Stimulated activated CD4-positive, alpha-beta T cell treated with anti-CD3 and anti-CD28 coated beads, Interleukin-1b, Interleukin-23, amount 100 ng/mL, for 24 hours (primary cell): ENCODE data around the gene OXLD1.

Experiments
- DNase-seq, 4 experiments: peaks; one replicate each; pipeline ENCODE4 v3.0.0-alpha.2; 2020; ENCODE audit warnings: low read depth in 4 of 4, low spot score in 1 of 4

Gene OXLD1

DNA sequence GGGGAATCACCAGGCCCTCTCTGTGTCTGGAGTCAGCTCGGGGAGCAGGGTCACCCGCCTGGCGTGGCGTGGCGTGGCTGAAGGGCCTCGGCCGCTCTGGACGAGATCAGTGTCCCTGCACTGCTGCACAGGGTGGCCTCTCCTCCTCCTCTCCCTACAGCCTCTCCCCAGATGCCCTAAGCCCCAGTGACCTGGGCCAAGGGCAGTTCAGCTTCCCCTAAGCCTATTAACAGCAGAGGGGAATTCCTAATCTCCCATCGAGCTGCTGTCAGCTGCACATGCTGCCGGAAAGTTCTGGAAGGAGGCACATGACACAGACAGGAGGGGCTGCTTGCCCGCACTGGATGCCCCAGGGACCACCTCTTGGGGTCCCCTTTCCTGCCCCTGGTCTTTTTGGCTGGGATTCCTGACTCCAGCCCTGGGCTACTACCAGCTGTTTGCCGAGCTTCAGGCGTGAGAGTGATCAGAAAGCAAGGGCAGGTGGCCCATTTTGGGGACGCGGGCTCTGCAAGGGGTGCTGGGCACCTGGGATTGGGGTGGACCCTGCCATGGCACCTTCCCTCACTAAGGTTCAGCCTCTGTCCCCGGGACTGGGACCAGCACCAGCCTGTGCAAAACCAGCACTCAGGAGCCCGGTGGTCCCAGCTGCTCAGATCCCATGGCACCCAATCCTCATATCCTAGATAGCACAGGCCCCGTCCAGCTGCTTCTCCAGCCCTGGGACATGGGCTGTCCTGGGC lies 10.9 kb downstream of the OXLD1 start:
- DNase-seq, result no peak

DNA sequence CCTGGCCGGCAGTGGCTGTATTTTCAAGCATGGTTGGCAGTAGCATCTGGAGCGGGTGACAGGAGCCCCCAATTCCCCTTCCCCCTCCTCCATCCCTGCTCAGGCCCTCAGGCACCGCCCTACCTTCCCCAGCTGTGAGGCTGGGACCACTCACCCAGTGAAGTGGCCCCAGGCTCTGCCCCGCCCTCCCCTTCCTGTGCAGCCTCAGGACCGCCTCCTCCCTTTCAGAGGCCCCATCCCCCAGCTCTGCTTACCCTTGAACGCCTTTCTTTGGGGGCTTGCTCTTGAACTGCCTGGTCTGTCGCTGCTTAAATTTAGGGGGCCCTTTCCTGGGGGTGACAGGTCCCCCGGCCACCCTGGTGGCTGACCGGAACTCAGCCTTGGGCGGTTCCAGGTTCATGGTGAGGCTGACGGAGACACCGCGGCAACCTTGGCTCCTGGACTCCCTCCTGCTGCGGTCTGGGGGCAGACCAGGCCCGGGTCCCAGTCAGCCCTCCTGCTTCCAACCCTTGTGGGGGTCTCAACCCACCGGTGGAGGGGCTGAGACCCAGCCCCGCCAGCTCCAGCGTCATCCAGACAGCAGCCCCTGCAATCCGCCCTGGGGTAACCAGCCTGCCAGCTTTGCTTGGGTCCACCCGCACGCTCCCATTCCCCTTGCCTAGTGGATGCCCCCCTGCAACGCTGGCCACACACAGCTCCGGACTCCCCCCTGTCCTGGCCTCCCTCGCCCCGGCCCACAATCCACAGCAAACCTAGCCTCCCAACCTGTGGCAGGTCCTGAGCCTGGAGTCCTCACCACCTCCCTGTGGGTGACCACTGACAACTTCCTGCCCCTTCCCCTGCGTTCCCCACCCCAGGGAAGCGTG lies 13.3 kb downstream of the OXLD1 start:
- DNase-seq, result no peak

DNA sequence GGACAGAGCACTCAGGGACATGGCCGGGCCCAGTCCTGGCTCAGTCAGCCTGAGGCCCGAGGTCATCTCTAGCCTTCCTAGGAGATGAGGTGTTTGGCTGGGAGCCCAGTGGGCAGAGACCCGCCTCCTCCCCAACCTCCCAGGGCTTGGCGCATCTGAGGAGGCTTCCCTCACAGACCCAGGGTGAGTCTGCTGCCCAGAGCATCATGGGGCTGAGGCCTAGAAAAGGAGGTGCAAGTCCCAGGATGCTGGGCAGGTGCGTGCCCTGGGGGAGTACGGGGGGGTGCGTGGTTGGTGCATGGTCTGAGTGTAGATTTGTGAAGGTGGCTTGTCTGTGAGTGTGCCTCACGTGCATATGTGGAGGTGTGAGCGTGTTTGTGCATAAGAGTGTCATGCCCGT lies 14.7 kb downstream of the OXLD1 start:
- no peak for DNase-seq

DNA sequence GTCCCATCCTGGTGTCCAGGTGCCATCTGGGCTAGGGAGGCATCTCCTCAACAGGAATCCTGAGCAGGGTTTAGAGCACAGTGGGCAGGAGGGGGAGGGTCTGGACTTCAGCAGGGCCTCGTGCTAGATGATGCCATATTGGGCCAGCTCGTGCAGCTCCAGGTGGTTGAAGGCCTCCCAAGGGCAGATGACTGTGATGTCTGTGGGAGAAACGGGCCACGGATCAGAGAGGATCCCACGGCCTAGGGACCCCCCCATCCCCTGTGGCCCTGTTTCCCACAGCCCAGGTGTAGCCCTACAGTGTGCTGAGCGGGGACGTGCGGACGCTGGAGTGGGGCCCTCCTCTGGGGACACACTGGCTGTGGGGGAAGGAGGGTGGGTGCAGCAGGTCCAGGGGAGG lies 15.5 kb downstream of the OXLD1 start:
- DNase-seq, result no peak

DNA sequence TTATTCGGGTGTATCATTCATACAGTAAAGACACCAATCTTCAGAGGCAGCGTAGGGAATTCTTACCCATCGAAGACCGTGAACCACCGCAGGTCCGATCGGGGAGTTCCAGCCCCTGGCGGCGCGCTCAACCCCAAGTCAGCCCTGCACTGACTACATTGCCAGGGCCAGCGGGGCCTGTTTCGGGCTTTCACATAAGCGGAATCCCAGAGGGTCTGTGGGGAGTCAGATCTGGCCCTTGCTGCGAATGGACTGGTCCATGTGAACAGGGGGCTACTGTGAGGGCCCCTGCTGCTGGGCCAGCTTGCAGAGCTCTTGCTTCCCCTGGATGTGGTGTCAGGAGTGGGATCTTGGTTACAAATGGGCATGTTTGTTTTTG lies 17.7 kb downstream of the OXLD1 start:
- DNase-seq, result no peak

DNA sequence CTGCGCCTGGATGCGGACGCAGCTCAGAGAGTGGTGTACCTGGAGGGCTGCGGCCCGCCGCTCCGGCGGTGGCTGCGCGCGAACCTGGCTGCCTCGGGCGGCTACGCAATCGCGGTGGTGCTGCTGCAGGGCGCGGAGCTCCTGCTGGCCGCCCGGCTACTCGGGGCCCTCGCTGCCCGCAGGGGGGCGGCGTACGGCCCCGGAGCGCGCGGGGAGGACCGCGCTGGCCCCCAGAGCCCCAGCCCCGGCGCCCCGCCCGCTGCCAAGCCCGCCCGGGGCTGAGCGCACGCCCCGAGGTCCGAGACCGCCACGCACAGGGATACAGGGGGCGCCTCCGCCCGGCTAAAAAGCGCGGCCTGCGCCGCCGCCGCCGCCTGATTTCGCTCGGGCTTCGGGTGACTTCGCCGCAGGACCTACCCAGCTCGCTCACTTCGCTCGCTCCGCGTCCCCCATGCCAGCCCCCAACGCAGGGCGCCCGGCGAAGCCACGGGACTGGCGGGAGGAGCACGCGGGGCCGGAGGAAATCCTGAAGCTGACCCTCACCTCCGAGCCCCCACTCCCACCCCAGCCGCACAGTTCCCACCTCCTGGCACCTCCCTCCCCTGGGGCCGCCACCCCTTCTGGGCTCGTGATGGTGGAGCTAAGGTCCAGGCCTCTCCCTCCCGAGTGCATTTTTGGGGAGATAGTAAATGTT lies 18.2 kb downstream of the OXLD1 start:
- DNase-seq, result no peak

- no peak for DNase-seq
These were observed 18.8 kb downstream of the OXLD1 start for GRCh38 chr17:81647640-81648012.

GRCh38 chr17:81646869-81647600 lies 19.4 kb downstream of the OXLD1 start:
- no peak for DNase-seq

GRCh38 chr17:81644976-81645952 lies 21.1 kb downstream of the OXLD1 start:
- DNase-seq, result no peak

GRCh38 chr17:81644496-81644895 lies 21.9 kb downstream of the OXLD1 start:
- no peak for DNase-seq

DNA sequence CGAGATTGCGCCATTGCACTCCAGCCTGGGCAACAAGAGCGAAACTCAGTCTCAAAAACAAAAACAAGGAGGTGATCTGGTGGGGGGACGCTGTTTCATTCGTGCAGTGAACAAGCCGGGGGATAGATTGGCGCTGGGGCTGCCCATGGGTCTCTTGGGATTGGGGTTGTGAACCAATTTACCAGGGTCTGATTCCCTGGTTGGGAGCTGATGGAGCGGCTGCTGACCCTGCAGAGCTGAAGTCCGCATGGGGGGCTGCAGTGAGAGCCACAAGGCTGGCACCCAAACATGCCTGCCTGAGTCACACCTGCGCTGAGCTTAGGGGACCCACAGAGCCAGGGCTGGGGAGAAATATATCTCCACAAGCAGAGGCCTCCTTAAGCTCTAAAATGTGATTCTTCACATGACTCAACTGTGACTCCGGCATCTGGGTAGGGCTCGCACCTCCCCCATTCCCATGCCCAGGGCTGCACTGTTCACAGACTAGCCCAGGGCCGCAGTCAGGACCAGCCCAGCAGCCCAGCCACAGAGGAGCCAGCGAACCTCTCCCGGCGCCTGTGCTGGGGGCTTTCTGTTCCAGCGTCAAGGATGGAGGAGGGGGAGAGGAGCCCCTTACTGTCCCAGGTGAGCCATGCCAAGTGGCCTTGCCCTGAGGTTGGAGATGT lies 24.4 kb downstream of the OXLD1 start:
- DNase-seq, result no peak

- no peak for DNase-seq
These were observed 26.4 kb downstream of the OXLD1 start for GRCh38 chr17:81640011-81640410.

DNA sequence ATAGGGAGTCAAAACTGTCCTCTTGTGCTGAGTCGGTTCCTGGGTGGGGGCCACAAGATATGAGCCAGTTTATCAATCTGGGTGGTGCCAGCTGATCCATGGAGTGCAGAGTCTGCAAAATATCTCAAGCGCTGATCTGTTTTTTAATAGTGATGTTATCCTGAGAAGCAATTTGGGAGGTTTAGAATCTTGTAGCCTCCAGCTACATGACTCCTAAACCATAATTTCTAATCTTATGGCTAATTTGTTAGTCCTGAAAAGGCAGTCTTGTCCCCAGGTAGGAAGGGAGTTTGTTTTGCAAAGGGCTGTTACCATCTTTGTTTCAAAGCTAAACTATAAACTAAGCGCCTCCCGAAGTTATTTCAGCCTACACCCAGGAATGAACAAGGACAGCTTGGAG lies 27.7 kb downstream of the OXLD1 start:
- no peak for DNase-seq

GRCh38 chr17:81636505-81637288 lies 29.7 kb downstream of the OXLD1 start, which contains the start of the genes NPLOC4 and TSPAN10:
NPLOC4 (minus strand) TSS chr17:81637112; CDS start chr17:81636930, 182 bp downstream.
TSPAN10 (plus strand) TSS chr17:81637196; CDS start chr17:81642413, 5,217 bp downstream.
- DNase-seq, result peak; percentile 63 to 84 (median 82)

- DNase-seq, result no peak
These were observed 30.4 kb downstream of the OXLD1 start for GRCh38 chr17:81635973-81636504.

- no peak for DNase-seq
These were observed 31.0 kb downstream of the OXLD1 start for GRCh38 chr17:81635431-81635830.

DNA sequence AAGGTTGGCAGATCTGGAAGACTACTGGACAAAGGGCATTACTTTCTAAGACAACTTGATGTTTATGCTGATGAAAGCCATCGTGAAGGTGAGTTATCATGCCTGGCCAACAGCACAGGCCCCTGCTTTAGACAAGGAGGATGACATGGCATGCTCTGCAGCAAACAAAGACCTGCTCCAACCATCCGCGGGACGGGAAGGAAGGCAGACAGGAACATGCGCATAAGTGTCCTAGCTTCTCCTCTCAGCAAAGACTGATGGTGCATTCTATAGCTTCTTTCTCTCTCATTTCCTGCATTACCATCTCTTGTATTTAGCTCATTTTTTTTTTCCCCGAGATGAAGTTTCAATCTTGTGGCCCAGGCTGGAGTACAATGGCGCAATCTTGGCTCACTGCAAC lies 34.9 kb downstream of the OXLD1 start:
- DNase-seq, result no peak

DNA sequence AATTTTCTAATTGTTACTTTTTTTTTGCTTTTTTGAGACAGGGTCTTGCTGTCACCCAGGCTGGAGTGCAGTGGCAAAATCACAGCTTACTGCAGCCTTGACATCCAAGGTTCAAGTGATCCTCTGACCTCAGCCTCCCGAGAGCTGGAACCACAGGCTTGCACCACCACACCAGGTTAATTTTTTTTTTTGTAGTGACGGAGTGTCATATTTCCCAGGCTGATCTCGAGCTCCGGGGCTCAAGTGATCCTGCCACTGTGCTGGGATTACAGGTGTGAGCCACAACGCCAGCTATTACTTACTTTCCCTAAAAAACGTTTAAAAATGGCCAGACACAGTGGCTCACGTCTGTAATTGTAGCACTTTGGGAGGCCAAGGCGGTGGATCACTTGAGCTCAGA lies 36.1 kb downstream of the OXLD1 start:
- DNase-seq, result no peak
